Dedifferentiated amniotic fluid mesenchymal stem cell (primary cell): ENCODE results near the gene LEAP2.
A peak's percentile ranks its signal among the peaks of the same experiment; 100 is the strongest.
"Not testable (repeated sequence)": the region's sequence is repeated elsewhere in the genome, so short reads cannot be mapped to it uniquely, and the experiment has no call there.

ENCODE experiments used
- DNase-seq: peaks from one replicate; pipeline ENCODE4 v3.0.0-alpha.2; 2016; ENCODE audit errors: extremely low spot score

The LEAP2 gene

GRCh38 chr5:132840896-132841295 lies 32.6 kb upstream of the LEAP2 start:
- no peak for DNase-seq

DNA sequence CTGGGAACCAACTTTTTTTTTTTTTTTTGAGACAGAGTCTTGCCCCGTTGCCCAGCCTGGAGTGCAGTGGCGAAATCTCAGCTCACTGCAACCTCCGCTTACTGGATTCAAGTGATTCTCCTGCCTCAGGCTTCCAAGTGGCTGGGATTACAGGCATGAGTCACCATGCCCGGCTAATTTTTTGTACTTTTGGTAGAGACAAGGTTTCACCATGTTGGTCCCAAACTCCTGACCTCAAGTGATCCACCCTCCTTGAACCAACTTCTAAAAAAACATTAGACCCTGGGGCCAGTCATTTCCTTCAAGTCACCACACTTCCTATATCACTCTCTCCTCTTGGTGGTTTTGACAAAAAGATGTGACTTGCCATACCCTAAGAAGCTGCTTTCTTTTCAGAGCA lies 32.2 kb upstream of the LEAP2 start:
- no peak for DNase-seq

DNA sequence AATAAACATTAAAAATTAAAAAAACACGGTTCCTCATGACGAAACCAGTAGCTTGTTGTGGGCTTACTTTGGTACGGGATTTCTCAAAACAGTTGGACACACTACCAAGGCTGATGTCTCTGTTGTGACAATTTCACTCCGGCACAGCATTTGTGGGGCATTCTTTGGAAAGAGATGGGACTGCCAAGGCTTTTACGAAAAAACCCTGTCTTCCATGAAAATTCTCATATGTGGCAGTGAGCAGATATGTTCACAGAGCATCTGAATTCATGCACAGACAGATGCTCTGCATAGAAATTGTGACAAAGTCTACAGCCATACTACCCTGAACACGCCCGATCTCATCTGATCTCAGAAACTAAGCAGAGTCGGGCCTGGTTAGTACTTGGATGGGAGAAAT lies 25.2 kb upstream of the LEAP2 start:
- no peak for DNase-seq

DNA sequence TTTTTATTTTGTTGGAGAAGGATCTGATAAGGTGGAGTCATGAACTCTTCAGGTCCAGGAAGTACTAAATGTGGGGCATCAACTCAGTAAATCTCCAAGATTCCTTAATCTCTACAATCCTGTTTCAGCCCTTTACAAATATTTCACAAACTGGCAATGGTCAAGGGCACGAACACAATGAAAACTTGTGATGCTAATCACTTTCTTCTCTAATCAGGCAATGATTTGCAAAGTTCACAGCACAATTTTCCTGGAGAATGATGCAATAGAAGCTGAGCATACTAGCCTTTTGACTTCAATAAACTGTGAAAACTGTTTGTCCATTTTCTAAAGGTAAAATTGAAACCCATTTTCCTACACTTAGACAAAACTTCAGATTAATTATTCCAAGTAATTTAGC lies 24.1 kb upstream of the LEAP2 start:
- no peak for DNase-seq

- no peak for DNase-seq
Observed at GRCh38 chr5:132850066-132850465, 23.4 kb upstream of the LEAP2 start.

- DNase-seq: no peak
Observed at GRCh38 chr5:132853323-132853722, 20.1 kb upstream of the LEAP2 start.

DNA sequence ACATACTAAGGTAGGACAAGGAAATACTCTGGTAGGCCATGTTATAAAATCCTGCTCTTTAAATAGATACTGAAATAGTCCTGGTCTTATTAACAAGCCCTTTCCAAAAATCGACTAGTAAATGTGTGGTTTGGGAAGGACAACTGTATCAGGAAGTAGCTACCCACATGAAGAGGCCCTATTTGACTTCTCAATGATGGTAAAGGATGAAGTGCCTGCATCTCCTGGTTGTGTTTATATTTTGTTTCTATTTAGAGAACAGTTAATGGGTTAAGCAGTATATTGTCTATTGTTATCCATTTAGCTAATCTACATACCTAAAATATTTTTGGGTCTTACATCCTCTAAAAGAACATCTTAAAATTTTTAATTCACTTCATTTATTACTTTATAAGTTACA lies 19.7 kb upstream of the LEAP2 start:
- no peak for DNase-seq

GRCh38 chr5:132854301-132854700 lies 19.2 kb upstream of the LEAP2 start:
- no peak for DNase-seq

DNA sequence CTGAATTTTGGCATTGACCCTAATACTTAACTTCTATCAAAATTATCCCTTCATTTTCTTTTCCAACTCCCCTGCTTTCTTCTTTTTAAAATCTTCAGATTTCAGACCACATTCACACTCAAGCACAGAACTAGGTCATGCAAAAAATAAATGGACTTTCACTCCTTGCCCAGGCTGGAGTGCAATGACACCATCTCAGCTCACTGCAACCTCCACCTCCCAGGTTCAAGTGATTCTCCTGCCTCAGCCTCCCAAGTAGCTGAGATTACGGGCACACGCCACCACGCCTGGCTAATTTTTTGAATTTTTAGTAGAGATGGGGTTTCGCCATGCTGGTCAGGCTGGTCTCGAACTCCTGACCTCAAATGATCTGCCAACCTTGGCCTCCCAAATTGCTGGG lies 18.5 kb upstream of the LEAP2 start:
- DNase-seq: not testable (repeated sequence)

DNA sequence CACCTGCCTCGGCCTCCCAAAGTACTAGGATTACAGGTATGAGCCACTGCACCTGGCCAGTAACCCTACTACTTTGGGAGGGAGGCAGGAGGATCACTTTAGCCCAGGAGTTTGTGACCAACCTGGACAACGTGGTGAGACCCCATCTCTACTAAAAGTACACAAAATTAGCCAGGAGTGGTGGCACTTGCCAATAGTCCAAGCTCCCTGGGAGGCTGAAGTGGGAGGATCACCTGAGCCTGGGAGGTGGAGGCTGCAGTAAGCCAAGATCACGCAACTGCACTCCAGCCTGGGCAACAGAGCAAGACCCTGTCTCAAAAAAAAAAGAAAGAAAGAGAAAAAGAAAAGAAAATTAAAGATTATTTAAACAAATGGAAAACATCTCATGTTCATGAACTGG lies 17.5 kb upstream of the LEAP2 start:
- DNase-seq: no peak

DNA sequence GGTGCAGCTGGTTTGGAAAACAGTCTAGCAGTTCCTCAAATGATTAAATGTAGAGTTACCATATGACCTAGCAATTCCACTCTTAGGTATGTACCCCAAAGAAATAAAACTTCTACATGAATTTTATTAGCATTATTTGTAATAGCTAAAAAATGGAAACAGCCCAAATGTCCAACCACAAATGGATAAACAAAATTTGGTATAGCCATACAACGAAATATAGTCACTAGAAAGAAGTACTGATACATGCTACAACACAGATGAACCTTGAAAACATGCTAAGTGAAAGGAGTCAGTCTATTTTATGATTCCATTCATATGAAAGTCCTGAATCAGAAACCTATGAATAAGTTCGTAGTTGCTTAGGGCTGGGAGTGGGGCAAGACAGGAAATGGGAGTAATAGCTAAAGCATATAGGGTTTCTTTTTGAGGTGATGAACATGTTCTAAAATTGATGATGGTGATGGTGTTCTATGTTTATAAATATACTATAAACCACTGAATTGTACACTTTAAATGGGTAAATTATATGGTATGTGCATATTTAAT lies 13.5 kb upstream of the LEAP2 start:
- DNase-seq: no peak

DNA sequence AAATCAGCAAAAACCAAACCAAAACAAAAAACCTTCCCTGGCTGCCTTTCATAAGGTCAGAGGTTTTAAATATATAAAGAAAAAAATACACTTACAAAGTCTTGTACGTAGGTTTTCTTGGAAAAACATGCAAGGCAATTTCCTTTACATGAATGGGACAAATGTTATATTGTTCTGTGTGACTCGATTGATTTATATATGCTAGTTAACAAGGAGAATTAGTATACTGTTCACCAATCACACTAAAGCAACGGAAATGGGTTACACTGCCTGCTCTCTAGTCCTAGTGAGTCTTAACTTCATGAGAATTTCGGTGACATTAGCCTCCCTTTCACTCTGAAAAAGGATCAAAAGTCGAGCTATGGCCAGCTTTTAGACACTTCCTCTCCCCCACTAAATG lies 12.7 kb upstream of the LEAP2 start:
- no peak for DNase-seq

DNA sequence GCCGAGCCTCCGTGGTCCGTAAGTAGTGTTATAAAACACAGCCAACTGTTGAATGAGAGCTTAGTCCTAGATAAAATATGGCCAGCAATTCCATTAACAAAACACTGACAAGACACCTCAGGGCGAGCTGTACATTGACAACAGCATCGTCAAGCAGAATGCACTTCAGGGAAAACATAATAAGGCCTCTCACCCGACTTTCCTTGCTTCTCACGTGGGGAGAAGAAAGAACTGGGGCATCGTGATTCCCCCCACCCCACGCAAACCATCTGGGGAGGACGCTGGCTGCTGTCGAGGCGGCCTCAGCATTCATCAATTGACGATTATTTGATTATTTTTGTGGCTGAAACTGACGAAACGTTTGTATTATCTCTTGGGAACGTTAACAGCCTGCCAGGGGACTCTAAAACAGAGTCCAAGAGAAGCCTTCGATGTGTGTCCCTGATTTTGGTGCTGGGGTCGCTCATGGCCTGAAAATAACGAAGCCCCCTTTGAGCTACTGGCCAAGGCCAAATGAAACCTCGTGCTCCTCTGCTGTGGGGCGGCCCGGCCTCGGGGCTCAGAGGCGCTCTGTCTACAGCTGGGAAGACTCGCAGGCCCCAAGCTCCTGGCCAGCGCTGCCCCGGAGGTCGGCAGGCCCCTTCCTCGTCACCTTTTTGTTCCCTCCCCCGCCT lies 7.7 kb upstream of the LEAP2 start:
- no peak for DNase-seq

DNA sequence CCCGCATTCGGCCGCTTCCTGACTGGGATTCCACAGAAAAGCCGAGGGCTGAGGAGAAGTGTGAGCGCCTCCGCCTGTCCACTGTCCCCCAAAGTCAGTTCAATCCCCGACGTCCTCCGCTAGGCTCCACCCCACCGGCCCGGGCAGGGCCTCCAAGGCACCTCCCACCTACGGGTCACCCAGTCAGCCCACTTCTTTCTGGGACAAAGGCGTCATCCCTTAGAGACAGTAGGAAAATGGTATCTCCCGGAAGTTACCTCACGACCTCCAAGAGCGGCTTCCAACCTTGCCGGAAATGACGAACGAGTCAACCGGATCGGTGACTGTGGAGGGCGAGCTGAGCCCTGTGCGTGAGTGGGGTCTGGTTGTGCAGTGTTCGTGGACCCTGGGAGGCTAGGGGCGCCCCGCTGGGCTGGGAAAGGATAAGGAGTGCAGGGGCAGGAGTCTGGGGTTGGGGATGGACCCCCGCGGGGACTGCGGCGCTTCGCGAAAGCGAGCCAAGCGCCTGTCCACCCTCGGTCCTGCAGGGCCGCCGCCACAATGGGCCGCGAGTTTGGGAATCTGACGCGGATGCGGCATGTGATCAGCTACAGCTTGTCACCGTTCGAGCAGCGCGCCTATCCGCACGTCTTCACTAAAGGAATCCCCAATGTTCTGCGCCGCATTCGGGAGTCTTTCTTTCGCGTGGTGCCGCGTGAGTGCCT lies 7.0 kb upstream of the LEAP2 start, which contains the start of the genes GDF9 and UQCRQ:
GDF9 (minus strand) TSS at position 128 of the 704 bp plus-strand sequence. CDS start 1,936 bp downstream, outside the sequence.
UQCRQ (plus strand) TSS at position 301 of the 704 bp plus-strand sequence; CDS start at position 541, 240 bp downstream.
- DNase-seq: peak; percentile 100

DNA sequence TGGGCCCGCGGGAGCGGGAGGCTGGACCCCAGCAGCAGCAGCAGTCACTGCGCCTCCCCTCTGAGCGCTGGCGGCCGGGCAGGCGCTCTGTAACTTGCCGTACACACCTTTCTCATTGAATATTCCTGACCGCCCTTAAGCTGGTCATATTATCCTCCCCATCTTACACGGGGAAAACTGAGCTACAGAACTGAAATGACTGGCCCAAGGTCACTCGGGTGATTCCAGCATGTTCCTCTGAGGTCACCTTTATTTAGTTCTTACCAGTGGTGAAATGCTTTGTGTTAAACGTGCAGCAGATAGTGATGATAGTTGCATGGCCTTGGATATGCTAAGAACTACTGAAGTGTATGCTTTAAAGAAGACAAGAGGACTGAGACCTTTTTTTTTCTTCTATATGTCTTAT lies 6.4 kb upstream of the LEAP2 start:
- DNase-seq: no peak

DNA sequence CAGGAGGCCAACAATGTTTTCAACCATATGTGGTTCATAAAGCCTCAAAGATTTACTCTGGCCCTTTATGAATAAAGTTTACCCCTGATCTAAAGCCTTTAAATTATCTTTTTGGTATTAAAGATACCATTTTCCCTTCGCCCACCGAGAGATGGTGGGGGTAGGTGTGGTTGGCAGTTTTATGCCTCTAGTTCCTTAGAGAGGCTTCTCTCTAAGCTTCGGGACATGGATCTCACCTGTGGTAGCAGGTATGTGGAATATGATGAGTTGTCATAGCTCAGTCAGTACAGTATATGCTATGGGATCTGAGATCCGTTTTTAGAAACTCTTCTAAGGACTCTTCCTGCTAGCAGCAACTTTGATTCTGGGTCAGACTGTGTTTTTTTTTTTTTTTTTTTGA lies 4.7 kb upstream of the LEAP2 start:
- DNase-seq: no peak

GRCh38 chr5:132870801-132871200 lies 2.7 kb upstream of the LEAP2 start:
- no peak for DNase-seq

DNA sequence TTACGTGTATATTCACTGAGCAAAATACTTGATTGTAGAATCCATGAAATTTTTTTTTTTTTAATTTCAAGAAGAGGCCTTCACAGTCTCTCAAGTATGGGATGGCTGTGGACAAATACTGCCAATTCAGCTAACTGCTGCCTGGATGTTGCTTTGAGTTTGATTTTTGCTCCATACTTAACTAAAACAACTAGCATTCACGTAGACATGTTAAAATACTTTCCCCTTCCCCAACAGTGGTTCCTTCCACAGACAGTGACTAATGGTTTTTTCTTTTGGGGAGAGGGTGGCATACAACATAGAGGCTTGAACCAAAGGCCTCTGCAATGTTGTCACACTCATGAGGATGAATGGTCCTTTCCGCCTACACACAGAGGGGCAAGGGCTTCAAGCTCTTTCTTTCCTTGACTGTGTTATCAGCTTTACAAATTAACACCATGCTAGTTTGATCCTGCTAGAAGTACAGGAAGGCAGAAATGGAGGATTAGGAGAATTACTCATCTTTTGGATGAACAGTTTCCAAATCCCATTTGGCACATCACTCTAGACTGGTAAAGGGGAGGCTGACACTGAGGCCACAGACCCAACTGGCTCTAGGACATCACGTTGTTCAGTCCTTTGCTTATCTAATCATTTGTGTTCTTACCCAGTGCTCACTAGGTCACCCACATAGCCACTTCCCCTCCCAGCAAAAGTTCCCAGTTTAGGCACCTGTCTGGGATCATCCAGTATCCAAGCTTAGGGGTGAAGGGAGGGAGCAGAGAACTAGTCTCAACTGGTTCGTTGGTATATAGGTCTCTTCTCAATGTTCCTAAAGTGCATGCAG lies 1.8 kb upstream of the LEAP2 start:
- no peak for DNase-seq

DNA sequence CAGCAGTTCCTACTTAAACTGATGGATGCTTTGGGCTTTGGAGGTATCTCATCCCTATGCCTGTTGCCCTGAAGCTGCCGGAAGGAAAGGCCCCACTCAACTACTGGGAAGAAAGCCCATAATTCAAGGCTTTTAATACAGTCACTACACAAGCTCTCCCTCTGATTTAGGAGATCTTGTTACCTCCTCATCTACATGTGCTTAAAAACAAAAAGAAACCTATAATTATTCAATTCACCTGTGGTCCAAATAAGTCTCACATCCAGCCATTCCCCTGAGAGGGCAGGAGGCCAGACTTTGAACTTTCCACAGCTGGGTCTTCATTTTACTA lies 715 bp upstream of the LEAP2 start:
- DNase-seq: no peak

DNA sequence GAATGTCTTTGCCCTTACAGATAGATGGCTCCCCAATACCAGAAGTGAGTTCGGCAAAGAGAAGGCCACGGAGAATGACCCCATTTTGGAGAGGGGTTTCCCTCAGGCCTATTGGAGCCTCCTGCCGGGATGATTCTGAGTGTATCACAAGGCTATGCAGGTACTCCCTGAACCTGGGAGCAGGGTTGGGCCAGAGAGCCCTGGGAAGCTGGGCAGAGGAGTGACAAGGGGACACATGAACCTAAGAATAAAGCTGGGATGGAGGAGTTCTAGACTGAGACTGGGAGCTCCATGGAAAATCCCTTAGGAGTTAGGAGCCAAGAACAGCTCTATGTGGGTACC lies 433 bp downstream of the LEAP2 start:
- DNase-seq: no peak

DNA sequence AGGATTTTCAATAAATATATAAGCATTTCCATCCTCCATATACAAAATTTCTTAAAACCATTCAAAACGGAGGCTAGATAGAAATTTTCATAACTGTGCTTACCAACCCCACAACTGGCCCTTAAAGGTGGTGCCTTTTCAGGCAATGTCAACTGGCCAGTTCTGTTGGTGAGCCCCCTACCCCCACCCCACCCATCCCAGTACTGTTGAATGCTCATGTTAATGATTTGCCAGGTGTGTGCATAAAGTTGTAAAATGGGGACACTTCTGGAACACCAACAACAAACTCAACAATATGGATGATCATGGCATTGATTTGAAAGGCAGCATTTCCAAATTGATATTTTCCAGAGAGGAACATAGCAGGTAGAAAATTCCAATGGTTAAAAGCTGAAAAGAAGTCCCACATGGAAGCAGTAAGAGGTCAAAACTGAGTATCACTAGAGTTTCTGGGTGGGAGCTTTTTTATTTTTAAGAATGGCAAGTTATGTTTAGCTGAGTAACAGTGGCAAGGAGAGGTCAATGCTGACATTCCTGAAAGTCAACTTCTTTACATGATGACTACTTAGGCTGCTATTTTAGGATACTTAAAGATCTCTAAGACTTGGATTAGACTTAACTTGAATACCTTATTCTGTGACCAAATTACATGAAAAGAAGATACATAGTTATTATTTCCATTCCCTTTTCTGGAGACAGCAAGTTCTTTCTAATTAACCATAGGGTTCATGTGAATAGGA lies 2.7 kb downstream of the LEAP2 start:
- peak; percentile 23 for DNase-seq

- DNase-seq: no peak
Observed at GRCh38 chr5:132877466-132877865, 4.0 kb downstream of the LEAP2 start.
